ENCODE measurements around the gene ADGRG3. TPM values are rescaled to one million over a fixed set of nuclear protein-coding genes. Genes with fewer than 3 reads are reported as not detected.

ADGRG3 gene
- total RNA-seq, 1 donor from 2014 or later = 0.92 TPM

- DNase-seq = peak; percentile 83
Measured at GRCh38 chr16:57736419-57737351, 68.6 kb downstream of the ADGRG3 start.

- no peak for DNase-seq
Measured at GRCh38 chr16:57738844-57739243, 70.7 kb downstream of the ADGRG3 start.

Other genes with a start within 250 kb of the ADGRG3 start
- gene CIAPIN1, start 220.9 kb upstream of the ADGRG3 start, total RNA-seq = 50.5 TPM
- 81.8 TPM for gene COQ9, start 220.8 kb upstream of the ADGRG3 start, total RNA-seq
- 58.2 TPM for gene POLR2C, start 205.6 kb upstream of the ADGRG3 start, total RNA-seq
- gene DOK4, start 181.8 kb upstream of the ADGRG3 start, total RNA-seq = 17.6 TPM
- 17.5 TPM for gene CCDC102A, start 131.7 kb upstream of the ADGRG3 start, total RNA-seq
- gene ADGRG5, start 125.7 kb upstream of the ADGRG3 start, total RNA-seq = not detected
- gene ADGRG1, start 39.7 kb upstream of the ADGRG3 start, total RNA-seq = 26.9 TPM
- gene DRC7, start 26.5 kb downstream of the ADGRG3 start, total RNA-seq = not detected
- 27.6 TPM for gene KATNB1, start 67.5 kb downstream of the ADGRG3 start, total RNA-seq
- gene KIFC3, start 134.2 kb downstream of the ADGRG3 start, total RNA-seq = 27.9 TPM